ENCODE results near the gene TNRC6A.
"Not testable (repeated sequence)": the region's sequence is repeated elsewhere in the genome, so short reads cannot be mapped to it uniquely, and the experiment has no call there.

TNRC6A gene

GRCh38 chr16:24820522-24820921, 91.1 kb downstream of the TNRC6A start:
- DNase-seq: no peak

GRCh38 chr16:24821129-24821528, 91.7 kb downstream of the TNRC6A start:
- DNase-seq: no peak

GRCh38 chr16:24822542-24822941, 93.1 kb downstream of the TNRC6A start:
- DNase-seq: no peak

GRCh38 chr16:24822974-24823373, 93.5 kb downstream of the TNRC6A start:
- DNase-seq: no peak

GRCh38 chr16:24825696-24826095, 96.2 kb downstream of the TNRC6A start:
- no peak for DNase-seq

- no peak for DNase-seq
These were observed 96.7 kb downstream of the TNRC6A start for GRCh38 chr16:24826096-24826690.

GRCh38 chr16:24826817-24827566, 97.5 kb downstream of the TNRC6A start:
- DNase-seq: no peak

GRCh38 chr16:24829153-24829552, 99.7 kb downstream of the TNRC6A start:
- no peak for DNase-seq

GRCh38 chr16:24833352-24833751, 103.9 kb downstream of the TNRC6A start:
- no peak for DNase-seq

- no peak for DNase-seq
These were observed 105.2 kb downstream of the TNRC6A start for GRCh38 chr16:24834459-24835335.

- DNase-seq: no peak
These were observed 107.4 kb downstream of the TNRC6A start for GRCh38 chr16:24836836-24837235.

GRCh38 chr16:24837969-24838368, 108.5 kb downstream of the TNRC6A start:
- no peak for DNase-seq

- no peak for DNase-seq
These were observed 109.3 kb downstream of the TNRC6A start for GRCh38 chr16:24838554-24839266.

GRCh38 chr16:24839347-24839972, 110.0 kb downstream of the TNRC6A start:
- no peak for DNase-seq

GRCh38 chr16:24841291-24841690, 111.8 kb downstream of the TNRC6A start:
- no peak for DNase-seq

- DNase-seq: no peak
These were observed 114.9 kb downstream of the TNRC6A start for GRCh38 chr16:24844101-24845030.

GRCh38 chr16:24845031-24845365, 115.5 kb downstream of the TNRC6A start:
- not testable (repeated sequence) for DNase-seq

GRCh38 chr16:24845726-24846547, 116.5 kb downstream of the TNRC6A start, which contains the start of gene SLC5A11:
Gene SLC5A11 (plus strand): TSS chr16:24845963. CDS start chr16:24858644, 12,681 bp downstream.
- DNase-seq: no peak

GRCh38 chr16:24846548-24847357, 117.3 kb downstream of the TNRC6A start:
- DNase-seq: no peak

- DNase-seq: no peak
These were observed 117.9 kb downstream of the TNRC6A start for GRCh38 chr16:24847358-24847664.

All from amniotic stem cell (primary cell).